GM19468 (cell line): ENCODE data around the gene C1S.
"Not testable (repeated sequence)": the region's sequence is repeated elsewhere in the genome, so short reads cannot be mapped to it uniquely, and the experiment has no call there.

Experiments used
- ATAC-seq: cut with Tn5 transposase; IDR thresholded peaks from one replicate; pipeline ENCODE4 v1.9.1; 2021; ENCODE audit warnings: mild to moderate bottlenecking, moderate library complexity, moderate number of reproducible peaks; ENCODE audit not compliant: unreplicated experiment; ENCODE audit errors: extremely low read depth

C1S gene

DNA sequence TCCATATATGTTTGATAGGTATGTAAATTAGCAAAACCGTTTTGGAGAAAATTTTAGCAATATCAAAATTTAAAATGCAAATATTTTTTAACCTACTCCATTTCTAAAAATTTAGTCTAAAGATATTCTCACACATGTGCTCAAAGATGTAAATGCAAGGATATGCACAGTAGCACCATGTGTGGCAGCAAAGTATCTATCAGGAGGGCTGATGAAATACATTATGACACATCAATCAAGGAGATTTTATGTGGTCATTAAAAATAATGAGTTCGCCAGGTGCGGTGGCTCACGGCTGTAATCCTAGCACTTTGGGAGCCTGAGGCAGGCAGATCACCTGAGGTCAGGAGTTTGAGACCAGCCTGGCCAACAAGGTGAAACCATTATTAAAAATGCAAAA is 39.7 kb downstream of the C1S start:
- no peak for ATAC-seq

DNA sequence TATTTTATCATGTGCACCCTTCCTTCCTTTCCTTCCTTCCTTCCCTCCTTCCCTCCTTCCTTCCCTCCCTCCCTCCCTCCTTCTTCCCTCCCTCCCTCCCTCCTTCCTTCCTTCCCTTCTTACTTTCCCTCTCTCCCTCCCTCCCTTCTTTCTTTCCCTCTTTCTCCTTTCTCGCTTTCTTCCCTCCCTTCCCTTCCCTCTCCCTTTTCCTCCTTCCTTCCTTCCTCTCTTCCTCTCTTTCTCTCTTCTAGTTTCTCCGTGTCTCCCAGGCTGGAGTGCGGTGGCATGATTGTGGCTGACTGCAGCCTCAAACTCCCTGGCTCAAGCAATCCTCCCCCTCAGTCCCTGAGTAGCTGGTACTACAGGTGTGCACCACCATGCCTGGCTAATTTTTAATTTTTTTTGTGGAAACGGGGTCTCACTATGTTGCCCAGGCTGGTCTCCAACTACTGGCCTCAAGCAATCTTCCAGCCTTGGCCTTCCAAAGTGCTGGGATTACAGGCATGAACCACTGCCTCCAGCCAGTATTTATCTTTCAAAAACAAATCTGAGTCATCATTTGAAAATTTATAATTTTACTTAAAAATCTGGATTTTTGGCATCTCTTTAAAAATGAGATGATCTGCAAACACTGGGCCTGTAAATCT is 40.7 kb downstream of the C1S start:
- ATAC-seq, result no peak

DNA sequence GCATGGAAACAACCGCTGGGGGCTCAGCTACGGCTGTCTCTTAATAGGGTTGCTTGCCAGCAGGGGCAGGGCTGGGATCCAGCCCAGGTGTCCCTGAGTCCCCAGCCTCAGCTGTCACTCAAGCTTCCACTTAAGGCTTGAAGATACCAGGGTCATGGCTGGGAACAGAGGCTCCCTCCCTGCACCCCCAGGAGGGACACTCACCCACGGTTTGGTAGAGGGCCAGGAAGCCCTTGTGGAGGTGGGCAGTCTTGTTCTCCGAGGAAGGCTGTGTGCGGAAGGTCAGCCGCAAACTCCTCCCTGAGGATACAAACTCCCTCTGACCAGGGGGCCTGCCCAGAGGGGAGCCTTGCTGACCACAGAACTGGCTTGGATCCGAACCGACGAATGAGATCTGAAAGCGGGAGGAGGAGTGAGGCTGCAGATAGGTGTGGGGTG is 41.2 kb downstream of the C1S start:
- no peak for ATAC-seq

DNA sequence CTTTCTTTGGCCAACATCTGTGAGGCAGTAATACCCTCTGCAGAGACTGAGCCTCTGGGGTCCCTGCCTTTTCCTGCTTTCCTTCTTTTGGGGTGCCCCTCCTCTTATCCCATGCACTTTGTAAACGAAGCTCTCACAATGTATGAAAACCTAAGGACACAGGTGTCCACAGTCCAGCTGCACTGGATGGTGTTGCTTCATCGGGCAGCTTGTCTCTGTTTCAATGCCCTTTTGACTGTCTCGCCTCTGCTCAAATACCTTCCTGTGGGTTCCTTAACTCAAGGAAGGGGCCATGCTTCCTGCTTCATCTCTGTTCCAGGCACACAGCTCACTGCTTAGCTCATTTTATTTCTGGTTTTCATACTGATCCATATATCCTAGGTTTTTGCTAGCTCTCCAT is 42.1 kb downstream of the C1S start:
- no peak for ATAC-seq

DNA sequence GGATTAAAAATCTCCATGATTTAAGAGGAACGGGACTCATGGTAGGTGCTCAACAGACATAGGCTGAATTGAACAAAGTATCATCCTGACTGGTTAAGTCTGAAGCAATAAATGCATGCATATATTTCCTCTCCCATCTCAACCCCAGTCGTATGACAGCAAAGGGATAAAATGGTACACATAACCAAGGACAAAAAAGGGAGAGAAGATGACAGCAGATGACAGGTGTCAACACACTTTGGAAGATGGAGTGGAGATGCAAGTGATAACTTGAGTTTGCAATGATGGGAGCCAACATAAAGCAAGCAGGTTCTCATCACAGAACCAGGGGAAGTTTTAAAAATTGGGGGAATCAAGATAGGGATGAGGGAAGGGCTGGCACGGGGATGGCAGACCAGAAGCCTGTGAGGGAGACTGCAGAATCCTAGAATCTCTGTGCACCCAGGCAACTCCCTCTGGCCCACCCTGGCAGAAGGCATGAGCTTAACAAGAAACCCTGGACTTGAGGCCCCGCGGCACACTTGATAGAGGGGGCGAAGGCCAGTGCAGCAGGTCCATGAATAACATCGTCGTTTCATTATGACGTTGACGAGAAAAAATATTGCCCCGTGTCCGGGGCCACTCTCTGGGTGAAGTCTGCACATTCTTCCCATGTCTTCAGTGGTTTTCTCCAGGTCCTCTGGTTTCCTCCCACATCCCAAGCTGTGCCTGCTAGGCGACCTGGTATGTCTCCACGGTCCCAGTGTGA is 43.5 kb downstream of the C1S start:
- ATAC-seq, result no peak

DNA sequence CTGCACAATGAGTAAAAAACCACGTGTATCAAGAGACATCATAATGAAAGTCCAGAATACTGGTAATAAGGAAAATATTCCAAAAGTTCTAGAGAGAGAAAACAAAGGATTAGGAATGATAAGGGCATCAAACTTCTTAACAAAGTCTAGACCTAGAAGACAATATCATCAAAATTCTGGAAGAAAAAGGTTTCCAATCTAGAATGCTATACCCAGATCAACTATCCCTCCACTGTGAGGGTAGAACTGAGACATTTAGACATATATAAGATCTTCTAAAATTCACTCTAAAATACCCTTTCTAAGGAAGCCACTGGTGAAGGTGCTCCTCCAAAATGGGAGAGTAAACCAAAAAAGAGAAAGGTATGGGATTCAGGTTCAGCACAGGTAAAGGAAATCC is 45.6 kb downstream of the C1S start:
- ATAC-seq, result no peak

DNA sequence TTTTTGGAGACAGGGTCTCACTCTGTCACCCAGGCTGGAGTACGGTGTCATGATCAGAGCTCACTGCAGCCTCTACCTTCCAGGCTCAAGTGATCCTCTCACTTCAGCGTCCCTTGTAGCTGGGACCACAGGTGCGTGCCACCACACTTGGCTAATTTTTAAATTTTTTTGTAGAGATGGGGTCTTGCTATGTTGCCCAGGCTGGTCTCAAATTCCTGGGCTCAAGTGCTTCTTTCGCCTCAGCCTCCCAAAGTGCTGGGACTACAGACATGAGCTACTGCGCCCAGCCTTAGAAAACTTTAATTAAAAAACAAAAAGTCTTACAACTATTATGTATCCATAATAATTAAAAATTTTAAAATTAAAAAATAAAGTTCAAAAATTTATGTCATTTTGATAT is 46.7 kb downstream of the C1S start:
- not testable (repeated sequence) for ATAC-seq

DNA sequence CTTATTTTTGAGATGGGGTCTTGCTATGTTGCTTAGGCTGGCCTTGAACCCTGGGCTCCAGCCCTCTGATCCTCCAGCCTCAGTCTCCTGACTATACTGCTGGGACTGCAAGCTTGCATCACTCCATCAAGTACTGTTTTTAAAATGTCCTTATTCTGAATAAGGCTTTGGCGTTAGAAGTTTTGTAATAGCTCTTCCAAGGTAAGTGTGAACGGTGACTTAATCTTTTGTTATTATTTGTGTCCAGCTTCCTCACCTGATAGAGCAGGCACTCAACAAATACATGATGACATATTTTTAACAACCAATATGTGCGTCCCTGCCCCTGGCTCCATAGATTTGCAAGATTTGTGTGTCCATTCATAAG is 47.1 kb downstream of the C1S start:
- no peak for ATAC-seq

DNA sequence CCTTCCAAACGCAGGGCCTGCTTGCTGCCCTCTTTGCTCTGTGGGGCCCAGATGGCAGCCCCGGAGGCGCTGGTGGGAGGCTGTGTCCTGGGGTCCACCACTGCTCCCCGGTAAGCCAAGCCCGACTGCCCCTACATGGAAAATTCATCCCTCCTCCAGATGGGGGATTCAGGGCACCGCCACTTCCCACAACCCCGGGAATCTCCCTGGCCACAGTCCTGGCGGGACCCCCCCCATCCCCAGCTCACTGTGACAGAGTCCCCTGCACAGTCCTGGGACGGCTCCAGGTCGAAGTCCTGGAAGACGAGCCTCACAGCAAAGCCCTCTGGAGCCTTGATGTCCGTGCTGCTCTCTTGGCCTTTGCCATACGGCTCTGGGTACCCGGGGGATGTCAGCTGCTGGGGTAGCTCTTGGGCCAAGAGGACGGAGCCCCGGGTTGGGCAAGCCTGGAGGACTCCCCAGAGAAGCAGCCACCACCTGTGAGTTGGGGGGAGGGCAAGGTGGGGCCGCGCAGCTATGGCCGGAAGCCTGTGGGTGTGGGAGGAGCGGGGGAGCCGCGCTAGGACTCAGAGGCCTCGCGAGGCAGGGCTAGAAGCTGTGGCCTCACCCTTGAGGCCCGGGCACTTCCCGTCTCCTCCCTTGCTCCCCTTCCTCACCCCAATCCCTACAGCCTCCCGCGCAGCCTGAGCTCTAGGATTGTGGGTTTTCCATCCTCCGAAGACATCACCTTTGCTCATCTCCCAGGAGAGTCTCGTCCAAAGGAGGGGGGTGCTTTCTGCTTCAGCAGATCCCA is 47.7 kb downstream of the C1S start:
- no peak for ATAC-seq

DNA sequence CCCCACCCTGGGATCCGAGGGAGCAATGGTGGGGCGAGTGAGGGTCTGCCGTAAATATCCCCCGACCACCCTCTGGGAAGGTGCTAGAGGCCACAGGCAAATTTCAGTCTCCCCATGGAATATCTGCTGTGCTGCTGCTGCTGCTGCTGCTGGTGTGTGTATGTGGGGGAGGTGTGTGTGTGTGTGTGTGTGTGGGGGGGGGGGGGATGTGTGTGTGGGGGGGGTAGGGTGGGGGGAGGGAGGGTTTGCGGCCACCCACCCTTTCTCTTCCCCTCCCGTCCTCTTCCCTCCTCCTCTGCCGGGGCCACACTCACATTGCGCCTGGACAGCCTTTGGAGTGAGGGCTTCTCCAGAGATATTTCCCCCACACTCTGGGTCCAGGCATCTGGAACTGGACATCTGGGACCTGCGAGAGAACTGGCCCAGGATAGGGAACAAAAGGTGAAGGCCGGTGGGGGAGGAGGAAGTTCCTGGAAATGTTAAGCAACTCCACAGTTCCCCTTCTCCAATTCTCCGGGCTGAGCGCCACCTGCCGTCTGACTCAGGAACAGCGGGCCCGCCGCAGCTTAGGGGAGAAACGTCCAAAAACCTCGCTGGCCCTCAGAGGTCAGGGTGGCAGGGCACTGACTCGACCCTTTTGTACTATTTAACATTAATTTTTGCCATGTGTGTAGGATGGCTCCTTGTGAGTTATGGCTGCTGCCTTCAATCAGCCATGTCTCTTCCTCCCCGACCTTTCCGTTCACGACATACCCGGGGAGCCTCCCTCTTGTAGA is 48.5 kb downstream of the C1S start, which contains the start of gene C1RL:
Gene C1RL (minus strand): TSS at position 419 of the 776 bp plus-strand sequence. CDS start 34 bp downstream, at position 385.
- no peak for ATAC-seq

DNA sequence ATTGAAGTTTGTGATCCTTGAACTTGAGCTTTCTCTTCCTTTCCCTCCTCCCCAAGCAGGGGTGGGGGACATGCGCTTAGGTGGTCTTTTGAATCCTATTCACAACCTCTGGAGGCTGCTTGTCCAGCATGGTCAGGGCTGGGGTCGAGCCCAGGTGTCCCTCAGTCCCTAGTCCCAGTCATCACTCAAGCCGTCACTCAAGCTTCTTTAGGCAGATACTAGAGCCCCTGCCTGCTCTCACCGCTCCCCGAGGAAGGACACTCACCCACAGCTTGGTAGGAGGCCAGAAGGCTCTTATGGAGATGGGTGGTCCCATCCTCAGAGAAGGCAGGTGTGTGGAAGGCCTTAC is 49.0 kb downstream of the C1S start:
- no peak for ATAC-seq

DNA sequence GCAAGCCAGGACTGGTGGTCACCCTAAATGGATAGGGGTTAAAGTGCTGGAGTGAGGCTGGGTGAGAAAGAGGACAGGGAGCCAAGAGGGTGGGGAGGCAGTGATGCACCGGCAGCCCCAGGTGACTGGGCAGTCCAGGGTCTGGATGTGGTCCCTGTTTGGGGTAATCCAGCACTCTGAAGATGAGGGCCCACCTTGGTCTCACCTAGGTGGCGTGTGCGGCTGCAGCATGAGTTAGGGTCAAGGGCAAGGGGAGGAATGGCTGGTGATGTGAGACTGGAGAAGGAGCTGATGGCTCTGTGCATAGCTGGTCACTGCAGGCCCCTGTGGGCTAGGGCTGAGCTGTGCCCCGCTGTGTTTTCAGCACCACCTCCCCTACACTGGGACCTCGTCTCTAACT is 50.1 kb downstream of the C1S start:
- ATAC-seq, result no peak

DNA sequence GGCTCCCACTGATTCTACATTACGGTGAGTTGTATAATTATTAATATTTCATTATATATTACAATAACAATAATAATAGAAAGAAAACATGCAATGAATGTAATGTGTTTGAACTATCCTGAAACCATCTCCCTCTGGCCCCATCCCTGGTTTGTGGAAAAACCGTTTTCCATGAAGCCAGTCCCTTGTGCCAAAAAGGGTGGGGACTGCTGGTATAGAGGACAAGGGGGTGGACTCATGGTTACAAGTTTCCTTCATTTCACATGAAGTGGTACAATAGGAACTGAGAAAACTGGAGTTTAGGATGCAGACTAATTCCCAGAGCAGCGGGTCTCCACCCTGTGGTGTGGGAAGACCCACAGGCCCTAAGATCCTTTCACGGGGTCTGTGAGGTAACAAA is 51.5 kb downstream of the C1S start:
- no peak for ATAC-seq

DNA sequence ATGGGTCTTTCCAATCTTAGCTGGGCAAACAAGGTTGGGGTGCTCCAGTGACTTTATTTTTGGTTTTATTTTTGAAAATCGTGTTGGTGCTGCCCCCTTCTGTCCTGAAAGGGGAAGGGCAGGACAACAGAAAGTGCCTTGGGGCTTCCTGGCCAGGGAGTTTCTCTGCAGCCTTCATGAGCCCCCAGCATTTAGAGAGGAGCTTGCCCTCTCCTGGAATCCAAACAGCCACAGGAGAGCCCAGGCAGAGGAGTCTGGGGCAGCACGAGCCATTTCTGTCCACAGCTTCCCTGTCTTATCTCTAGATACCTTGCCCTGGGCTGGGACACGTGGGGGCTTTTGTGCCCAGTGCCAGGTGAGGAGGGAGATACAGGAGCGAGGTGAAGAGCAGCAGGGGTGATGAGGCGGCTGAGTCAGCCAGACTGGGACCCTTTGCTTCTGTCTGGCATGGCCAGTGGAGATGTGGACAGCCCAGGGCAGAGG is 52.9 kb downstream of the C1S start:
- peak; percentile 29 for ATAC-seq

DNA sequence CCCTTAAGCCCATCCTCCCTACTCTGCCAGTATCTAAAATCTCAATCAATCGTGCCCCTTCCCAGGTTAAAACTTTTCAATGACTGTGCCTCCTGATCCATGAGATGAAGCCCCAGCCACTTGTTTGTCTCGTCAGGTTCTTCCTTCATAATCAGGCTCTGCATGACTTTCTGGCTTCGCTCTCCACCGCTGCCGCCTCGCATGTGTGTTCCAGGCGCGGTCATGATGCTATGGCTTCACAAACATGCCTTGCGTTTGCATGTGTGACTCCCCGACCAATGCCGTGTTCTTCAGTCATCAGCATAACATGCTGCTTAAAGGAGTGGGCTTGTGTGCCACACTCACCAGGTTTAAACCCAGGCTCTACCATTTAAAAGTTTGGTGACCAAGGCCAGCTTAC is 53.5 kb downstream of the C1S start:
- ATAC-seq, result no peak

DNA sequence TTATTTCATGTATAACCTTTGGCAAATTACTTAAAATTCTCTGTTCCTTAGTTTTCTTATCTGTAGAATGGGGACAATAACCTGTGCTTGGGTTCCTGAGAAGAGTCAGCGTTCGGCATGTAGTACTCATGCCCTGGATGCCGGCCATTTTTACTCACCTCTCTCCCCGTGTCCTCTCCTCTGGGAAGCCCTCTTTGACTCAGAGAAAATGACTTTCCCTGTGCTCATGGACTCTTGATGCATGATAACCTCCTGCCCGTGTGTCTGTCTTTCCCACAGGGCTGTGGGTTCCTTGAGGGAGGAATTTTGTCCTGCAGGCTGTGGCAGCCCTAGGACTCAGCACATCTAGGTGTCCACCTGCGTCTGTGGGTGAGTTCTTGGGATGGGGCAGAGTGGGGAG is 54.3 kb downstream of the C1S start:
- ATAC-seq, result no peak

DNA sequence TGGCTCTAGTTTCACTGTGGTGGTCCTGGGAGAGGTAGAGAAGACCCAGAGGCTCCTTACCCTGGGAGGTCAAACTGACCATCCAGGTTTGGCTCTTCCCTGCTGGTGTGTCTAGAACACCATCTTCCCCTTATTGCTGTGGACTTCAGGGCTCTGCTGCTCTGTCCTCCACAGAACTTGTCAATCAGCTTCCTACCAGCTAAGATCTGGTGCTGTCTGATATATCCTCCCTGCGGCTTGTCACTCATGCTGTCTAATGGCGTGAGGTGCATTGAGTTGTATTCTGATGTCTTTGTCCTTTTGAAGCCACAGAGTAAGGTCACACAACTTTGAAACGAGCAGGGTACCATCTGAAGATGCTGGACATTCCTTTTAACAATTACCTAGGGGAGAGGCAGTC is 55.7 kb downstream of the C1S start:
- ATAC-seq, result no peak

DNA sequence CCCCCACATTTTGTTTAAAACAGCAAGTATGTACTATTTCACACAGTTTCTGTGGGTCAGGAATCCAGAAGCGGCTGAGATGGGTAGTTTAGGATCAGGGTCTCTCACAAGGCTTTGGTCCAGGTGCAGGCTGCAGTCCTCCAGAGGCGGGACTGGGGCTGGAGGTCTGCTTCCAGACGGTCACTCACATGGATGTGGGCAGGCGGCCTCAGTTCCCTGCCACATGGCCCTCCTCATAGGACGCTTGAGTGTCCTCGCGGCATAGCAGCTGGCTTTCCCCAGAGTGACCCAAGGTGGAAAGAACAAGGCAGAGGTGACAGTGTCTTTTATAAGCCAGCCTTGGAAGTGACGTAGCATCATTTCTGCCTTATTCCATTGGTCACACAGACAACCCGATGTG is 56.4 kb downstream of the C1S start:
- ATAC-seq, result no peak

DNA sequence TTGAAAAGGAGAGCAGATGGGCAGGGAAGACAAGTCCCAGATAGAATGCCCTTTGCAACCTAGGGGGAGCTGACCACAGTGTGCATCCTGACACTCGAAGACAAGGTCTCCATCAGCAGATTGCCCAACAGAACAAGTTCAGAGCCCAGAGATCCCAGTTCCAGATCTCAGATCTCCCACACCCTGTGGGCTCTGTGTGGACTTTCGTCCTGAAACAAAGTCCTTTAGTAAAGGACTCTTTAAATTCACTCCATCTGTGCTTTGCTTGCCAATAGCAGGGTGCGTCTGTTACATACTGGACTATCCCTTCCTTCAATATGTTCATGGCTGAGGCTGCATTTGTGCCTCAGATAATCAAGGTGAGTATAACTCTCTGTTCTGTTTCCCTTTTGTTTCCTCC is 57.2 kb downstream of the C1S start:
- ATAC-seq, result no peak

DNA sequence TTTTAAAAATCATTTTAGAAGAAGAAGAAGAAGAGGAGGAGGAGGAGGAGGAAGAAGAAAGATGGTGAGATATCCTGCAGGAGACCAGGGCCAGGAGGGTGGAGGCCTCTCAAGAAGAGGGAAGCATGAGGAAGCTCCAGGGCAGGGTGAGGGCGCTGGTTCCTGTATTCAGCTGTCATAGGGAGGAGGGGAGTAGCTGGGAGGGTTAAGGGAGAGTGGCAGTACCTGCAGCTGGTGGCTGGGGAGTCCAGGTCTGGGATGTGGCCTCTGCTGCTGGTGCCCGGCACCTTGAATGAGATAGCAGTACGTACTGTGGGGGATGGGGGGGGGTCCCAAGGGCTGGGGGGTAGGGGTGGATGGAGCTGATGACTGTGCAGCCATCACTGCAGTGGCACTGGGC is 58.4 kb downstream of the C1S start:
- ATAC-seq, result no peak
